ENCODE measurements around the gene METTL23. TPM values are rescaled to one million over a fixed set of nuclear protein-coding genes. Genes with fewer than 3 reads are reported as not detected.
A peak's percentile ranks its signal among the peaks of the same experiment; 100 is the strongest.
"Not testable (repeated sequence)": the region's sequence is repeated elsewhere in the genome, so short reads cannot be mapped to it uniquely, and the experiment has no call there.

METTL23 gene
- total RNA-seq, 1 experiment from 2014 or later: 40.5 TPM

DNA sequence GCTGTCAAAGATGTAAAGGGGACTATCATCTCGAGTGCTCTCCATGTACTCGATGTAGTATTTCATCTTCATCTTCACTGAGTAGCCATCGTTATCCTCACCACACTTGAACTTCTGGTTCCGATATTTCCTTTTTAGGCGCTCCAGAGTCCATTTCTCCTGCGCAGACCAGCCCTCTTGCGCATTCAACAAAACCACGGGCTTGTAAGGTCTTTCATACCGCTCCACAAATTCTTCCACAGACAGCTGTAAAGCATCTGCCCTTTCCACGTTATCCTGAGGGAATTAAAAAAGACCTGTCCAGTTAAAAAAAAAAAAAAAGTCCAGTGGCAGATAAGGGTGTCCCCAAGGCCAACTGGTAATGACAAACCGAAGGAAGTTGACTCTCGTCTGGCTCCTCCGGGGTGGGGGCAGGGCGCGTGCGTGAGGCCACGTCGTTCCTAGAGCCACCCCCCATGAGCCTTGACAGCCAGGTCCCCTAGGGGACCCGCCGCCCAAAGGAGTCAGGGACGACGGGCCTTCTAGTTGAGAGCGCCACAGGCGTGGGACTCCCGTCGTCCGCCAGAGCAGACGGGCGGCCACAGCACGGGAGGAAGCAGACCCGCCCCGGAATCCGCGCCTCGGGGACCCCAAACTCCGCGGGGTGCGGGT, 934 bp upstream of the METTL23 start:
- in situ Hi-C loops (cut with HindIII; ENCODE audit: low pct_unique_long_range_greater_than_20kb, low sequenced_read_pairs): no loop called here
- peak; percentile 57 for DNase-seq (ENCODE audit: low read depth)

DNA sequence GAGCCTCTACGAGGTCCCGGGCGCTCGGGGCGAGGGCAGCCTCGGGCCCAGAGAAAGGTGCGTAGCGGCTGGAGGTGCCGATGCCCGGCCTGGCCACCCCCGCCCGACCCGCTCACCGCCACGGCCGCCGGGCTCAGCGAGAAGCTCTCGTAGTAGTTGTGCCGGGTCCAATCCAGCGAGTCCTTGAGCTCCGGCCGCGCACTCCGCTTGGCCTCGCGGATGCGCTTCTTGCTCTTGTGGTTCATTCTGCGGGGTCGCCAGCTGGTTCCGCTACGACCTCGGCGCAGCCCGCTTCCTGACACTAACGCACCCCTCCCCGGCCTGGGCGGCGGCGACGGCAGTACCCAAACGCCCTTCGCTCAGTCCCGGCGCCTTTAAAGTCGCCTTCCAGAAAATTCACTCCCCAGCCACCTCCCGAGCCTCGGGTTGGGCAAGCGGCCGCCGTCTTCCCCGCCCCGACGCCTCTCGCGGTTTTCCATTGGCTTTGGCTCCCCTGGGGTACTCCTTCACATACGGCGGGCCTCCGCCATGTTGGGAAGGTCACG, 336 bp upstream of the METTL23 start, which contains the start of gene JMJD6:
JMJD6 (minus strand) TSS at position 376 of the 545 bp plus-strand sequence; CDS start at position 245, 131 bp downstream.
- peak; percentile 97 for DNase-seq (ENCODE audit: low read depth)
- in situ Hi-C loops (cut with HindIII; ENCODE audit: low pct_unique_long_range_greater_than_20kb, low sequenced_read_pairs): no loop called here

DNA sequence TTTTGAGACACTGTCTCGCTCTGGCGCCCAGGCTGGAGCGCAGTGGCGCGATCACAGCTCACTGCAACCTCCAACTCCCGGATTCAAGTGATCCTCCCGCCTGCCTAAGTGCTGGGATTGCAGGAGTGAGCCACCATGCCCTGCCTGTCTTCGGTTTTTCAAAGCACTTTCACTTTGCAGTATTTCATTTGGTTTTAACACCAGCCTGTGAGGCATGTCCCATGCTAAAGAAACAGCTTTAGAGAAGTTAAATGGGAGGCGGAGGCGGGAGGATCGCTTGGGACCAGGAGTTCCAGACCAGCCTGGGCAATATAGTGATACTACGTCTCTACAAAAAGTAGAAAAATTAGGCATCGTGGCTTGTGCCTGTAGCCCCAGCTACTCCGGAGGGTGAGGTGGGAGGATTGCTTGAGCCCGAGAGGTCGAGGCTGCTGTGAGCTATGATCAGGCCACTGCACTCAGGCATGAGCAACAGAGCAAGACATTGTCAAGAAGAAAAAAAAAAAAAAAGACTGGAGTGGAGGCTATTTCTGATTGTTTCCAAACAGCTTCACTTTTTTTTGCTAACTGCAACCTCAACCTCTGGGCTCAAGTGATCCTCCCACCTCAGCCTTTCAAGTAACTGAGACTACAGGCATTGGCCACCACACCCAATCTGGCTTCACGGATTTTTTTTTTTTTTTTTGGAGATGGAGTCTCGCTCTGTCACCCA, 1.3 kb downstream of the METTL23 start:
- in situ Hi-C loops (cut with HindIII; ENCODE audit: low pct_unique_long_range_greater_than_20kb, low sequenced_read_pairs): no loop called here
- DNase-seq (ENCODE audit: low read depth): peak; percentile 69

DNA sequence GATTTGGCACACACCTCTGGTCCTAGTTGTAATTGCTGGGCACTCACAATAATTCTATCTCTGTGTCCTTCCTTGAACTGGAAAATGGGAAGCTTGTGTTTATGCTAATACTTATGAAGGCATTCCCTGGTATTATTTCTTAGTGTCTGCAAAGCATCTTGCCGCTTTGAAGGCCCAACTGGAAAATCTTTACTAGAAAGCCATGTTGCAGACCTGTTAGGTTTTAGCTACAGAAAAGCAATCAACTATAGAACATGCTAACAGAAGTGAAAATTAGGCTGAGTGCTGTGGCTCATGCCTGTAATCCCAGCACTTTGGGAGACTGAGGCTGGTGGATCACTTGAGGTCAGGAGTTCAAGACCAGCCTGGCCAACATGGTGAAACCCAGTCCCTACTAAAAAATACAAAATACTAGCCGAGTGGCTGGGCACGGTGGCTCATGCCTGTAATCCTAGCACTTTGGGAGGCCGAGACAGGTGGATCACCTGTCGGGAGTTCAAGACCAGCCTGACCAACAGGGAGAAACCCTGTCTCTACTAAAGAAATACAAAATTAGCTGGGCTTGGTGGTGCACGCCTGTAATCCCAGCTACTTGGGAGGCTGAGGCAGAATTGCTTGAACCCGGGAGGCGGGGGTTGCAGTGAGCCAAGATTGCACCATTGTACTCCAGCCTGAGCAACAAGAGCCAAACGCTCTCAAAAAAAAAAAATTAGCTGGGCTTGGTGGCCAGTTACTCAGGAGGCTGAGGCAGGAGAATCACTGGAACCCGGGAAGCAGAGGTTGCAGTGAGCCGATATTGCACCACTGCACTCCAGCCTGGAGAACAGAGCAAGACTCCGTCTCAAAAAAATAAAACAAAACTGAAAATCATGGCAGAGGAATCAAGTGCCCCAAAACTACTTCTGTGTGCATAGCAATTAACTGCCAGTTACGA, 5.4 kb downstream of the METTL23 start:
- in situ Hi-C loops (cut with HindIII; ENCODE audit: low pct_unique_long_range_greater_than_20kb, low sequenced_read_pairs); DNase-seq (ENCODE audit: low read depth): not testable (repeated sequence)

- DNase-seq (ENCODE audit: low read depth): no peak
- in situ Hi-C loops (cut with HindIII; ENCODE audit: low pct_unique_long_range_greater_than_20kb, low sequenced_read_pairs): no loop called here
Observed at GRCh38 chr17:76732734-76733617, 6.3 kb downstream of the METTL23 start.

GRCh38 chr17:76733618-76733957, 6.9 kb downstream of the METTL23 start:
- in situ Hi-C loops (cut with HindIII; ENCODE audit: low pct_unique_long_range_greater_than_20kb, low sequenced_read_pairs): no loop called here
- no peak for DNase-seq (ENCODE audit: low read depth)

DNA sequence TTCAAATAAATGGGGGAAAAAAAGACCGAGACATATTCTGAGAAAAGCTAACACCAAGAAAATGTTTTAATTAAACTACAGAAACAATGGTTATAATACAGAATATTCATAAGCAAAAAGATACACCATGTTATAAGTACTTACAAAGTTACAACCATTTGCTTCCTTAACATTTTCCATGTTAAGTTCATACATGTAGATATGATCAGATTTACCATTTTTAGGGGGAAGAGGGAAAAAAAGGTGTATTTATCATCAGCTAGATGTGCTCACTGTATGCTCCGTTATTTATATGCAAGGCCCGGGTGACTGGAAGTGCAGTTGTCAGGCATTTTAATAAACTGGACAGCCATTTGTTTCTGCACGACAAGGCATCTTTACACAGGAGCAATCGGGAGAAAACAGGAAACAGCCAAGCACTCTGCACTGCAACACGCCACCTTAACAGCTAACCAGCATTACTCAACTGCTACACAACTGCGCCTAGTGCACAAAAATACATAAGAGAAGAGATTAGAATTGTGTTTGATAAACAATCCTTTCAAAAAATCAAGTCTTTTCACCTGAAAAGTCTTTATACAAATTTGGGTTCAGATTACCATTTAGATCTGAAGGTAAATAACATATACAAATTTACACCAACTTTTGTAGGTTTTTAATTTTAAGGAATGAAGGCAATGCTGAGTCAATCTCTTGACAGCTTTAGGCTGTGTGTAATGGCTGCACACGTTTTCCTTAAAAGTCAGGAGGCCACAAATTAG, 7.6 kb downstream of the METTL23 start:
- DNase-seq (ENCODE audit: low read depth): no peak
- in situ Hi-C loops (cut with HindIII; ENCODE audit: low pct_unique_long_range_greater_than_20kb, low sequenced_read_pairs): no loop called here

GRCh38 chr17:76735006-76735405, 8.4 kb downstream of the METTL23 start:
- in situ Hi-C loops (cut with HindIII; ENCODE audit: low pct_unique_long_range_greater_than_20kb, low sequenced_read_pairs): no loop called here
- DNase-seq (ENCODE audit: low read depth): no peak

DNA sequence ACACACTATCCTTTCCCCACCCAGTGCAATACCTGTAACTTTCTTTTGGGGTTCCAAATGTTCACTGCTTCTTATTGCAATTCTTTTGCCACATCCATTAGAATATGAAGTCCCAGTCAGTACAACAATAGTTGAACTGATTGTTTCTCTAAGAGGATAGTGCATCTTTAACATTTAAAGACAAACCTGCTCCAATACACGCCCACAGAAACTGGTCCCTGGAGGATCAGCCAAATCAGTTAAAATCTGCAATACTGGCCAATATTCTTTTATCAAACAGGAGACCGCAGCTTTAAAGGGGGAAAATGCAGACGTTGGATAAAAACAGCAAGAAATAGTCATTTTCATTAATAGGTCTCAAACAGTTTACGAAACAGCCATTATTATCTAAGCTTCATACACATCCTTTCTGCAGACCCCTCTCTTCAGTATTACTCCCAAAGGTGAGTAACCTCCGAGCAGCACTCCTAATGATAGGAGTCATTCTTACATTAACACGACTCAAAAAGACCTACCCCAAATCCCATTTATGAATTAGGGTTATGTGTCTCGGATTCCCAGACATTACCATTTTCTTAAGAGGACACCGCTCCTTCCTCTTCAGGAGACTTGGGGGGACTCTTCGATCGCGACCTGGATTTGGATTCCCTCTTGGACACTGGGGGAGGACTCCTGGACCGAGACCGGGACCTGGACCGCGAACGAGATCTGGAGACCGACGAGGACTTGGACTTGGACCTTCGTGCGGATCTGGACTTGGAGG, 9.1 kb downstream of the METTL23 start:
- in situ Hi-C loops (cut with HindIII; ENCODE audit: low pct_unique_long_range_greater_than_20kb, low sequenced_read_pairs): no loop called here
- DNase-seq (ENCODE audit: low read depth): peak; percentile 23

DNA sequence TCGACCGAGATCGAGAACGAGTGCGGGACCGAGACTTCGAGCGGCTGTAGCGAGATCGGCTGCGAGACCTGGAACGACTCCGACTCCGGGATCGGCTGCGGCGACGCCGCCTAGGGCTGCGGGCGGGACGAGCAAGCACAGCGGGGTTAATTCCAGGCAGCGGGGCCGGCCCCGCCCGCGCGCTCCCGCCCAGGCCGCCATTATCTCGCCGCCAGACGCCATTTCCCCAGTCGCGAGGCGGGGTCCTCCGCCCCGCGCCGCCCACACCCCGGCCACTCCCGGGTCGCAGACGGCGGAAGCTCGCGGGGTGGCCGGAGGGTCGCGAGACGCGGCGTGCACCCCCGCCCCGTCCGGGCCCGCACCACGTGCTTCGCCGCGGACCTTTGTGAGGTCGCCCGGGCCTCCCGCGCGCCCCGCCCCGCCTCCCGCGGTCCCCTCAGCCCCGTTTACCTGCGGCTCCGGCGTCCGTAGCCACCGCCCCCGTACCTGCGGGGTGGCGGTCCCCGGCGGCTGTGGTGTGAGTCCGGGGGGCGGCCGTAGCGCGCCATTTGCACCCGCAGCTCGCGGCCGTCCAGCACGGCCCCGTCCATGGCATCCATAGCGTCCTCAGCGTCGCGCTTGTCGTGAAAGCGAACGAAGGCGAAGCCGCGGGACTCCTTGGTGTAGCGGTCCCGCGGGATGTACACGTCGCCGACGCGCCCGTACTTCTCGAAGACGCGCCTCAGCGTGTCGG, 9.9 kb downstream of the METTL23 start:
- in situ Hi-C loops (cut with HindIII; ENCODE audit: low pct_unique_long_range_greater_than_20kb, low sequenced_read_pairs): no loop called here
- peak; percentile 72 for DNase-seq (ENCODE audit: low read depth)

GRCh38 chr17:76737082-76737675, 10.5 kb downstream of the METTL23 start, which contains the start of gene SRSF2:
SRSF2 (minus strand) TSS chr17:76737331; CDS start chr17:76737160, 171 bp downstream.
- DNase-seq (ENCODE audit: low read depth): peak; percentile 100
- in situ Hi-C loops (cut with HindIII; ENCODE audit: low pct_unique_long_range_greater_than_20kb, low sequenced_read_pairs): no loop called here

GRCh38 chr17:76737676-76738467, 11.2 kb downstream of the METTL23 start, which contains the start of gene MFSD11:
MFSD11 (plus strand) TSS chr17:76738119; CDS start chr17:76738353, 234 bp downstream.
- in situ Hi-C loops (cut with HindIII; ENCODE audit: low pct_unique_long_range_greater_than_20kb, low sequenced_read_pairs): no loop called here
- DNase-seq (ENCODE audit: low read depth): no peak

- in situ Hi-C loops (cut with HindIII; ENCODE audit: low pct_unique_long_range_greater_than_20kb, low sequenced_read_pairs): no loop called here
- no peak for DNase-seq (ENCODE audit: low read depth)
Observed at GRCh38 chr17:76738468-76738850, 11.8 kb downstream of the METTL23 start.

DNA sequence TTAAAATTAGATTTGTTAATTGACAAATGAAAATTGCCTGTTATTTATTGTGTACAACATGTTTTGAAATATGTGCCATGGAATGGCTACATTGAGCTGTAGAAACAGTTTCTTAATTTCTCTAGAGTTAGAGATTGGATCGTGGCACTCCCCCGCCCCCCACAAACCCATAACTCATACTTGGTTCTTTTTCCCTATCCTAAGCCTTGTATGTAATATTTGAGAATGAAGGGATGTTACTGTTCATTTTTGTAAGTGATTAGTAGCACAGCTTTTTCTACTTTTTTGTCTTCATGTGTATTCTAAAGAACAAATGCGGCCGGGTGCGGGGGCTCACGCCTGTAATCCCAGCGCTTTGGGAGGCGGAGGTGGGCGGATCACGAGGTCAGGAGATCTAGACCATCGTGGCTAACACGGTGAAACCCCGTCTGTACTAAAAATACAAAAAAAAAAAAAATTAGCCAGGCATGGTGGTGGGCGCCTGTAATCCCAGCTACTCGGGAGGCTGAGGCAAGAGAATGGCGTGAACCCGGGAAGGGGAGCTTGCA, 13.0 kb downstream of the METTL23 start:
- in situ Hi-C loops (cut with HindIII; ENCODE audit: low pct_unique_long_range_greater_than_20kb, low sequenced_read_pairs); DNase-seq (ENCODE audit: low read depth): not testable (repeated sequence)

Measured in Caki2 (cell line).